HK-2 (cell line): Measurements from ENCODE around the gene AJAP1.
"Not testable (repeated sequence)": the region's sequence is repeated elsewhere in the genome, so short reads cannot be mapped to it uniquely, and the experiment has no call there.

Experiments
- DNase-seq: peaks from one replicate; pipeline ENCODE4 v3.0.0-alpha.2; 2018; ENCODE audit not compliant: unreplicated experiment

AJAP1 gene

GRCh38 chr1:4657960-4658541 lies 3.6 kb downstream of the AJAP1 start:
- DNase-seq, result no peak

- DNase-seq, result no peak
These were observed 4.5 kb downstream of the AJAP1 start for GRCh38 chr1:4658643-4659628.

- DNase-seq, result no peak
These were observed 6.6 kb downstream of the AJAP1 start for GRCh38 chr1:4660917-4661594.

GRCh38 chr1:4661595-4661917 lies 7.1 kb downstream of the AJAP1 start:
- no peak for DNase-seq

GRCh38 chr1:4662168-4662567 lies 7.8 kb downstream of the AJAP1 start:
- no peak for DNase-seq

GRCh38 chr1:4662723-4663122 lies 8.3 kb downstream of the AJAP1 start:
- no peak for DNase-seq

GRCh38 chr1:4664095-4664494 lies 9.7 kb downstream of the AJAP1 start:
- DNase-seq, result no peak

GRCh38 chr1:4664606-4665005 lies 10.2 kb downstream of the AJAP1 start:
- DNase-seq, result no peak

- DNase-seq, result no peak
These were observed 11.0 kb downstream of the AJAP1 start for GRCh38 chr1:4665456-4665855.

GRCh38 chr1:4666683-4667082 lies 12.3 kb downstream of the AJAP1 start:
- DNase-seq, result not testable (repeated sequence)

GRCh38 chr1:4668743-4669700 lies 14.6 kb downstream of the AJAP1 start:
- no peak for DNase-seq

GRCh38 chr1:4670265-4670664 lies 15.9 kb downstream of the AJAP1 start:
- DNase-seq, result no peak

GRCh38 chr1:4671828-4672227 lies 17.4 kb downstream of the AJAP1 start:
- no peak for DNase-seq

- no peak for DNase-seq
These were observed 19.1 kb downstream of the AJAP1 start for GRCh38 chr1:4673494-4673893.

GRCh38 chr1:4674117-4674516 lies 19.7 kb downstream of the AJAP1 start:
- no peak for DNase-seq

- no peak for DNase-seq
These were observed 20.3 kb downstream of the AJAP1 start for GRCh38 chr1:4674676-4675075.

GRCh38 chr1:4675454-4676186 lies 21.2 kb downstream of the AJAP1 start:
- no peak for DNase-seq

GRCh38 chr1:4676253-4676652 lies 21.8 kb downstream of the AJAP1 start:
- DNase-seq, result no peak

GRCh38 chr1:4677608-4678007 lies 23.2 kb downstream of the AJAP1 start:
- DNase-seq, result no peak

- no peak for DNase-seq
These were observed 23.8 kb downstream of the AJAP1 start for GRCh38 chr1:4678066-4678717.
